HepG2 (cell line): Measurements from ENCODE around the gene TMEM256. TPM values are rescaled to one million over a fixed set of nuclear protein-coding genes. Genes with fewer than 3 reads are reported as not detected.

Experiments
- BORCS8-MEF2B ChIP-seq: sonication (generic); formaldehyde crosslinking; IDR thresholded peaks from 2 replicates; pipeline ENCODE4 v1.8.0; 2022; ENCODE audit warnings: mild to moderate bottlenecking, missing genetic modification reagents
- HHEX ChIP-seq: IDR thresholded peaks from 2 replicates; pipeline ENCODE4 v1.6.1; 2016; ENCODE audit warnings: control low read depth
- LBX2 ChIP-seq: sonication (generic); formaldehyde crosslinking; IDR thresholded peaks from 2 replicates; pipeline ENCODE4 v1.5.0; 2020; ENCODE audit warnings: missing genetic modification reagents, mild to moderate bottlenecking, borderline replicate concordance
- RAD21 ChIP-seq: fragments of 450-650 bp; formaldehyde crosslinking; IDR thresholded peaks from 2 replicates; pipeline ENCODE4 v1.5.0; 2020; ENCODE audit warnings: mild to moderate bottlenecking
- RXRA ChIP-seq: sonication (generic); formaldehyde crosslinking; IDR thresholded peaks from 2 replicates; pipeline ENCODE4 v1.5.1; 2020; ENCODE audit warnings: missing genetic modification reagents
- TBX3 ChIP-seq: fragments of 450-650 bp; IDR thresholded peaks from 2 replicates; pipeline ENCODE4 v1.6.1; 2017; ENCODE audit warnings: antibody characterized with exemption, mild to moderate bottlenecking, inconsistent platforms, borderline replicate concordance
- TP53 ChIP-seq: sonication (generic); formaldehyde crosslinking; conservative IDR thresholded peaks from 2 replicates; pipeline ENCODE4 v1.4.0; 2020; ENCODE audit warnings: missing genetic modification reagents
- ZFY ChIP-seq: sonication (generic); formaldehyde crosslinking; IDR thresholded peaks from 2 replicates; pipeline ENCODE4 v1.4.0; 2020; ENCODE audit warnings: missing genetic modification reagents
- ZNF180 ChIP-seq: sonication (generic); formaldehyde crosslinking; IDR thresholded peaks from 2 replicates; pipeline ENCODE4 v1.4.0; 2020; ENCODE audit warnings: low read depth, missing genetic modification reagents, borderline replicate concordance
- ZNF264 ChIP-seq: sonication (generic); formaldehyde crosslinking; IDR thresholded peaks from 2 replicates; pipeline ENCODE4 v1.4.0; 2020; ENCODE audit warnings: missing genetic modification reagents
- ZNF354B ChIP-seq: sonication (generic); formaldehyde crosslinking; IDR thresholded peaks from 2 replicates; pipeline ENCODE4 v1.8.0; 2022; ENCODE audit warnings: mild to moderate bottlenecking, missing genetic modification reagents
- ZNF558 ChIP-seq: sonication (generic); formaldehyde crosslinking; IDR thresholded peaks from 2 replicates; pipeline ENCODE4 v1.9.0; 2022; ENCODE audit warnings: mild to moderate bottlenecking, missing genetic modification reagents, borderline replicate concordance
- ZNF644 ChIP-seq: IDR thresholded peaks from 2 replicates; pipeline ENCODE4 v1.6.1; 2016; ENCODE audit warnings: low read depth
- ZNF772 ChIP-seq: sonication (generic); formaldehyde crosslinking; IDR thresholded peaks from 2 replicates; pipeline ENCODE4 v1.5.0; 2020; ENCODE audit warnings: mild to moderate bottlenecking, missing genetic modification reagents
- polyA plus RNA-seq, 8 experiments: library from polyadenylated mRNA; depleted of rRNA in 3 of 8; stranded (reverse) in 7 of 8; unstranded in 1 of 8; fragments of >200 nt; fragmentation: Illumina TruSeq in 4 of 8; extraction: Trizol in 4 of 8; gene quantifications; 2 replicates each; pipeline versions ENCODE4 v1.2.1 to v1.2.3, GENCODE V29; 2011 to 2016; ENCODE audit warnings: low read depth in 4 of 8, missing spikeins in 1 of 8, mixed read lengths in 1 of 8; ENCODE audit not compliant: insufficient read depth in 1 of 8
- total RNA-seq, 5 experiments: library from RNA; depleted of rRNA; stranded (reverse); fragments of >200 nt; fragmentation: Illumina TruSeq; extraction: Trizol; gene quantifications; 2 replicates each; pipeline ENCODE4 v1.2.3, GENCODE V29; 2016; ENCODE audit warnings: low read depth in 1 of 5
- TF ChIP-seq, protein P1 (sequence below): sonication (generic); formaldehyde crosslinking; IDR thresholded peaks from 2 replicates; pipeline ENCODE4 v1.5.0; 2020; ENCODE audit warnings: mild to moderate bottlenecking, missing genetic modification reagents
- TF ChIP-seq, protein P2 (sequence below): sonication (generic); formaldehyde crosslinking; IDR thresholded peaks from 2 replicates; pipeline ENCODE4 v1.5.1; 2020; ENCODE audit warnings: mild to moderate bottlenecking, missing genetic modification reagents, borderline replicate concordance
- TF ChIP-seq, protein P3 (sequence below): sonication (generic); formaldehyde crosslinking; conservative IDR thresholded peaks from 2 replicates; pipeline ENCODE4 v1.4.0; 2020; ENCODE audit warnings: missing genetic modification reagents

Gene TMEM256
- total and polyA plus RNA-seq, 2 of the 13 experiments (the other 11 are each of a cell fraction or from before 2014, with no cell fraction given), result 231 to 252 TPM

DNA sequence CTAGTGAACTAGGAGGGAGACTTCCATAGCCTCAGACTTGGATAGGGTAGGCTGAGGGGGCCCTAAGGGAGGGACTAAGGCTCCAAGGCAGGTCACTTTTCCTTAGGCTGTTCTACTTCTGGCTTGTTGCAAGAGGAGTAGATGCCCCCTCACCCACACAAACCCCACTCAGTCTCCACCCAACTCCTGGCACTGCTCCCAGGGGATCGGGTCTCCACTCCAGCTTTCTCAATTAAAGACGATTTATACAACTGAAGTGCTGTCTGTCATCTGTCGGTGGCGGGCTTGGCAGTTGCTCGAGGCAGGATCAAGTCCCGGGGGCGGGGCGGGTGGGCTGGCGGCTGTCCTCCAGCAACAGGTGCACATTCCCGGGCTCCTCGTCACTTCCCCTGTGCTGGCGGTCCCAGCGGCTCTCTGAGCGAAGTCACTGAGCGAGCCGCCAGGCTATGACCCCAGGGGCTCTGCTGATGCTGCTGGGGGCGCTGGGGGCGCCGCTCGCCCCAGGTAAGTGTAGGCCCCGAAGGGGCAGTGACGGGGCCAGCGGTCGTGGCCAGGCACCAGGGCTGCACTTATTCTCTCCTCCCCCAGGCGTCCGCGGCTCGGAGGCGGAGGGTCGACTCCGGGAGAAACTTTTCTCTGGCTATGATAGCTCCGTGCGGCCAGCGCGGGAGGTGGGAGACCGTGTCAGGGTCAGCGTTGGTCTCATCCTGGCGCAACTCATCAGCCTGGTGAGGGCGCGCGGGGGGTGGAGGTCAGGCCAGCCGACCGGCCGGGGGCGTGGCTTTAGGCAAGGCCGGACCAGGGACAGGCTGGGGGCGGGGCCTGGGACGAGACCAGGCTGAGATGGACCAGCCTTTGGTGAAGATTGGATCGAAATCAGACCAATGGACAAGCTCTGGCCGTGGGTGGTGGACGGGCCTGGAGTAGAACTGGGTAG, 41.1 kb upstream of the TMEM256 start, which contains the start of gene CHRNB1 (continued):
- TF ChIP-seq, protein P1, sequence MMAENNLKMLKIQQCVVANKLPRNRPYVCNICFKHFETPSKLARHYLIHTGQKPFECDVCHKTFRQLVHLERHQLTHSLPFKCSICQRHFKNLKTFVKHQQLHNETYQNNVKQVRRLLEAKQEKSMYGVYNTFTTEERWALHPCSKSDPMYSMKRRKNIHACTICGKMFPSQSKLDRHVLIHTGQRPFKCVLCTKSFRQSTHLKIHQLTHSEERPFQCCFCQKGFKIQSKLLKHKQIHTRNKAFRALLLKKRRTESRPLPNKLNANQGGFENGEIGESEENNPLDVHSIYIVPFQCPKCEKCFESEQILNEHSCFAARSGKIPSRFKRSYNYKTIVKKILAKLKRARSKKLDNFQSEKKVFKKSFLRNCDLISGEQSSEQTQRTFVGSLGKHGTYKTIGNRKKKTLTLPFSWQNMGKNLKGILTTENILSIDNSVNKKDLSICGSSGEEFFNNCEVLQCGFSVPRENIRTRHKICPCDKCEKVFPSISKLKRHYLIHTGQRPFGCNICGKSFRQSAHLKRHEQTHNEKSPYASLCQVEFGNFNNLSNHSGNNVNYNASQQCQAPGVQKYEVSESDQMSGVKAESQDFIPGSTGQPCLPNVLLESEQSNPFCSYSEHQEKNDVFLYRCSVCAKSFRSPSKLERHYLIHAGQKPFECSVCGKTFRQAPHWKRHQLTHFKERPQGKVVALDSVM (CRISPR knock-in tag), result 0 out of 2 replicates have a peak, but pooled peaks have one; percentile 51
- peak; percentile 81 for TF ChIP-seq ZFY (CRISPR knock-in tag)
- TF ChIP-seq LBX2 (CRISPR knock-in tag), result peak; percentile 67; the same call in 1 of the 2 replicates
- TF ChIP-seq ZNF354B (CRISPR knock-in tag), result no peak
- TF ChIP-seq ZNF644 (CRISPR knock-in tag), result no peak
- TF ChIP-seq ZNF558 (CRISPR knock-in tag), result no peak
- TF ChIP-seq, protein P2, sequence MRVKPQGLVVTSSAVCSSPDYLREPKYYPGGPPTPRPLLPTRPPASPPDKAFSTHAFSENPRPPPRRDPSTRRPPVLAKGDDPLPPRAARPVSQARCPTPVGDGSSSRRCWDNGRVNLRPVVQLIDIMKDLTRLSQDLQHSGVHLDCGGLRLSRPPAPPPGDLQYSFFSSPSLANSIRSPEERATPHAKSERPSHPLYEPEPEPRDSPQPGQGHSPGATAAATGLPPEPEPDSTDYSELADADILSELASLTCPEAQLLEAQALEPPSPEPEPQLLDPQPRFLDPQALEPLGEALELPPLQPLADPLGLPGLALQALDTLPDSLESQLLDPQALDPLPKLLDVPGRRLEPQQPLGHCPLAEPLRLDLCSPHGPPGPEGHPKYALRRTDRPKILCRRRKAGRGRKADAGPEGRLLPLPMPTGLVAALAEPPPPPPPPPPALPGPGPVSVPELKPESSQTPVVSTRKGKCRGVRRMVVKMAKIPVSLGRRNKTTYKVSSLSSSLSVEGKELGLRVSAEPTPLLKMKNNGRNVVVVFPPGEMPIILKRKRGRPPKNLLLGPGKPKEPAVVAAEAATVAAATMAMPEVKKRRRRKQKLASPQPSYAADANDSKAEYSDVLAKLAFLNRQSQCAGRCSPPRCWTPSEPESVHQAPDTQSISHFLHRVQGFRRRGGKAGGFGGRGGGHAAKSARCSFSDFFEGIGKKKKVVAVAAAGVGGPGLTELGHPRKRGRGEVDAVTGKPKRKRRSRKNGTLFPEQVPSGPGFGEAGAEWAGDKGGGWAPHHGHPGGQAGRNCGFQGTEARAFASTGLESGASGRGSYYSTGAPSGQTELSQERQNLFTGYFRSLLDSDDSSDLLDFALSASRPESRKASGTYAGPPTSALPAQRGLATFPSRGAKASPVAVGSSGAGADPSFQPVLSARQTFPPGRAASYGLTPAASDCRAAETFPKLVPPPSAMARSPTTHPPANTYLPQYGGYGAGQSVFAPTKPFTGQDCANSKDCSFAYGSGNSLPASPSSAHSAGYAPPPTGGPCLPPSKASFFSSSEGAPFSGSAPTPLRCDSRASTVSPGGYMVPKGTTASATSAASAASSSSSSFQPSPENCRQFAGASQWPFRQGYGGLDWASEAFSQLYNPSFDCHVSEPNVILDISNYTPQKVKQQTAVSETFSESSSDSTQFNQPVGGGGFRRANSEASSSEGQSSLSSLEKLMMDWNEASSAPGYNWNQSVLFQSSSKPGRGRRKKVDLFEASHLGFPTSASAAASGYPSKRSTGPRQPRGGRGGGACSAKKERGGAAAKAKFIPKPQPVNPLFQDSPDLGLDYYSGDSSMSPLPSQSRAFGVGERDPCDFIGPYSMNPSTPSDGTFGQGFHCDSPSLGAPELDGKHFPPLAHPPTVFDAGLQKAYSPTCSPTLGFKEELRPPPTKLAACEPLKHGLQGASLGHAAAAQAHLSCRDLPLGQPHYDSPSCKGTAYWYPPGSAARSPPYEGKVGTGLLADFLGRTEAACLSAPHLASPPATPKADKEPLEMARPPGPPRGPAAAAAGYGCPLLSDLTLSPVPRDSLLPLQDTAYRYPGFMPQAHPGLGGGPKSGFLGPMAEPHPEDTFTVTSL, result no peak
- TF ChIP-seq TBX3, result no peak
- no peak for TF ChIP-seq TP53
- TF ChIP-seq HHEX (CRISPR knock-in tag), result no peak
- no peak for TF ChIP-seq ZNF180
- peak; percentile 90 for TF ChIP-seq ZNF772 (CRISPR knock-in tag)
- TF ChIP-seq, protein P3, sequence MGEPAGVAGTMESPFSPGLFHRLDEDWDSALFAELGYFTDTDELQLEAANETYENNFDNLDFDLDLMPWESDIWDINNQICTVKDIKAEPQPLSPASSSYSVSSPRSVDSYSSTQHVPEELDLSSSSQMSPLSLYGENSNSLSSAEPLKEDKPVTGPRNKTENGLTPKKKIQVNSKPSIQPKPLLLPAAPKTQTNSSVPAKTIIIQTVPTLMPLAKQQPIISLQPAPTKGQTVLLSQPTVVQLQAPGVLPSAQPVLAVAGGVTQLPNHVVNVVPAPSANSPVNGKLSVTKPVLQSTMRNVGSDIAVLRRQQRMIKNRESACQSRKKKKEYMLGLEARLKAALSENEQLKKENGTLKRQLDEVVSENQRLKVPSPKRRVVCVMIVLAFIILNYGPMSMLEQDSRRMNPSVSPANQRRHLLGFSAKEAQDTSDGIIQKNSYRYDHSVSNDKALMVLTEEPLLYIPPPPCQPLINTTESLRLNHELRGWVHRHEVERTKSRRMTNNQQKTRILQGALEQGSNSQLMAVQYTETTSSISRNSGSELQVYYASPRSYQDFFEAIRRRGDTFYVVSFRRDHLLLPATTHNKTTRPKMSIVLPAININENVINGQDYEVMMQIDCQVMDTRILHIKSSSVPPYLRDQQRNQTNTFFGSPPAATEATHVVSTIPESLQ, result 0 out of 2 replicates have a peak, but pooled peaks have one; percentile 59
- no peak for TF ChIP-seq BORCS8-MEF2B (CRISPR knock-in tag)
- TF ChIP-seq RAD21 (CRISPR knock-in tag), result peak; percentile 43; the same call in 1 of the 2 replicates
- TF ChIP-seq ZNF264 (CRISPR knock-in tag), result no peak
- peak; percentile 78 for TF ChIP-seq RXRA (CRISPR knock-in tag)
